A549 treated with AZD9567 at 1 μM for 4 hours (cell line): ENCODE results near the gene ZNF562. TPM values are rescaled to one million over a fixed set of nuclear protein-coding genes. Genes with fewer than 3 reads are reported as not detected.

ENCODE experiments used
- total RNA-seq: library from RNA; stranded (reverse); fragments of 200-300 nt; extraction: Qiagen RNA extraction; gene quantifications from 5 replicates; pipeline ENCODE4 v1.2.3, GENCODE V29; 2022; ENCODE audit not compliant: insufficient read depth

Gene ZNF562
- total RNA-seq = 5.0 to 6.4 TPM (median 5.5 TPM) in 5 replicates

DNA sequence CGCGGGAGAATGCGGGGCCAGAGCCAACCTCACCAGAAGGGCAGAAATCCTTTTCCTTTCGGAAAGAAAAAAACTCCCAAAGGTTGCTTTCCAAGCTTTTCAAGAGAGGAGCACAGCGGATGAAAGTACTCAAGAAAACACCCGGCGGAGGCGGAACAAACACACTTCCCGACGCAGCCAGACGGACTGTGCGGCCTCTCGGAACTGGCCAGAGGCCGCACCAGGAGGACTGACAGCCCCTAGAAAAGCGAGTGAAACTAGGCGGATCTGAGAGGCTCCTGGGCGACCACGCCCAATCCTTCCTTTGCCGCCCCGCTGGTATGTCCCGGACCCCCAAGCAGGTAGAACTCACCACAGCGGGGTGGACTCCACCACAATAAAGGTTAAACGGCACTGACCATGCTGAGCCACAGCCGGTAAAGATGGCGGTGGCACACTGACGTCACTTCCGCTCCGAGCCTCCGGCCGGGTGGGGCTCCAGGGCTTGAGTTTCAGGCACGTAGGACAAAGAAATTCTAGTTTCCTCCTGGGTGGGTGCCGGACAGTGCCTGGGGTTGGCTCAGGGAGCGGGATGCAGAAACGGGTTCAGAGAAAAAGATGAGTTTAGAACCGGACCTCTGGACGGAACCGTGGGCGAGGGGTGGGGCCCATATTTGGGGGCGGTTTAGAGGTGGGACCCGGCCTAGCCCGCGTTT lies at the start of gene ZNF562:
Gene ZNF562 (minus strand): TSS at position 438 of the 695 bp plus-strand sequence. CDS start 14,356 bp downstream, outside the sequence.

DNA sequence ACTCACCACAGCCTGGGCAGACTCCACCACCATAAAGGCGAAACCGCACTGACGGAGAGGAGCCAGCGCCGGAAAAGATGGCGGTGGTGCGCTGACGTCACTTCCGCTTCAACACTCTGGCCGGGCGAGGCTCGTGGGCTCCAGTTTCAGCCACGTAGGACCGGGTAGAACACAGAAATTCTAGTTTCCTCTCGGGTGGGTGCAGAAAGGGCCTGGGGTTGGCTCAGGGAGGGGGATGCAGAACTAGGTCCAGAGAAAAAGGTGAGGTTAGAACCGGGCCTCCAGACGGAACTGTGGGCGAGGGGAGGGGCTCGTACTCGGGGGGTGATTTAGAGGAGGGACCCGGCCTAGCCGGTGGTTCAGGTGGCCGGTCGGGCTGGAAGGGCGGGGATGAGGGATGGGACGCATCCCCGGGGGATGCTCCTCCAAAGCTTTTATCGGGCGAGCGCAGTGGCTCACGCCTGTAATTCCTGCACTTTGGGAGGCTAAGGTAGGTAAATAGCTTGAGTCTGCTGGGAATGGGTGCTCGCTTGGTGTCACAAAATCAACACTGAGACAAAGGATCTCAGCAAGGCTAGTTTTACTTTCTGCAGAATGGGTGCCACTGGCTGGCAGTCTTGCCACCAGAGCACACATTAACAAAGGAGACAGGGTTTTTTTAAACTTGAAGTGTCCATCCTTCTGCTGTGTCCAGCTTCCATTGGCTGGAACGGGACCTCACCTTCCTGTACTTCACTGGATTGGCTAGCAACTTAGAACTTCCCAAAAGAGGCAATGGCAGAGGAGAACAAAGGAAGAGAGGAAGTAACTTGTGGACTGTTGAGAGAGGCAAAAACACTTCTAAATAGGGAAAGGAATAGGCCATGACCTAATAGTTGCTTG lies 53.5 kb downstream of the ZNF562 start, which contains the start of gene ZNF561:
Gene ZNF561 (minus strand): TSS at position 77 of the 882 bp plus-strand sequence. CDS start 1,776 bp downstream, outside the sequence.

Other genes with a start within 250 kb of the ZNF562 start
- 3.1 to 3.5 TPM (median 3.2 TPM) in 5 replicates for gene ZNF266, start 239.5 kb downstream of the ZNF562 start, total RNA-seq
- gene ZNF560, start 176.5 kb downstream of the ZNF562 start, total RNA-seq = not detected in 5 replicates
- gene ZNF426, start 136.5 kb downstream of the ZNF562 start, total RNA-seq = 0.63 to 0.95 TPM (median 0.74 TPM) in 5 replicates
- gene ZNF121, start 90.6 kb downstream of the ZNF562 start, total RNA-seq = 3.2 to 3.9 TPM (median 3.4 TPM) in 5 replicates
- gene ZNF561, start 53.9 kb downstream of the ZNF562 start, total RNA-seq = 7.7 to 26.3 TPM (median 8.0 TPM) in 5 replicates
- 0.86 to 1.6 TPM (median 1.3 TPM) in 4 of 5 replicates, not detected in the other for gene ZNF846, start 93.6 kb upstream of the ZNF562 start, total RNA-seq
- 12.4 to 15.9 TPM (median 14.9 TPM) in 5 replicates for gene FBXL12, start 144.0 kb upstream of the ZNF562 start, total RNA-seq
- gene UBL5, start 152.8 kb upstream of the ZNF562 start, total RNA-seq = 396 to 441 TPM (median 414 TPM) in 5 replicates
- gene PIN1, start 160.2 kb upstream of the ZNF562 start, total RNA-seq = 71.8 to 83.5 TPM (median 81.5 TPM) in 5 replicates